GM12801 (cell line): ENCODE data around the gene IFNB1.

Experiments
- CTCF ChIP-seq: IDR thresholded peaks from one replicate; pipeline ENCODE4 v1.5.1; 2011; ENCODE audit warnings: control low read depth; ENCODE audit not compliant: insufficient read length; ENCODE audit errors: extremely low read depth

IFNB1 gene

DNA sequence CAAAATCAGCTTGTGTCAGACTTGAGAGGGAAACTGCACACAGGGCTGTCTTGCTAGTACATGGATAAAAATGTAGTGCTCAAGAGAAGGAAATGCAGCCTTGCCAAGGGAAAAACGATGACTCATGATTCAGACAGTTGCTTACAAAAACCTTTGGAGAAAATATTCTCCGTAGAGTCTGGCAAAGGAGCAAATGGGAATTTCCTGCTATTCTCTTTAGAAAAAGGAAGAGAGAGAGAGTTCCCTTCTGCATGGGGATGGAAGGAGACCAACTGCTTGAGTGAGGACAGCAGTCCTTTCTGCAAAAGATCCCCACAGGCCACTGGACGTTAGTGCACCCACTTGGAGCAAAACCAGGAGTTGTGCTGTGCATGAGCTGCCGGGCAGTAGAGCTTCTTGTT, 7.6 kb downstream of the IFNB1 start:
- no peak for TF ChIP-seq CTCF

DNA sequence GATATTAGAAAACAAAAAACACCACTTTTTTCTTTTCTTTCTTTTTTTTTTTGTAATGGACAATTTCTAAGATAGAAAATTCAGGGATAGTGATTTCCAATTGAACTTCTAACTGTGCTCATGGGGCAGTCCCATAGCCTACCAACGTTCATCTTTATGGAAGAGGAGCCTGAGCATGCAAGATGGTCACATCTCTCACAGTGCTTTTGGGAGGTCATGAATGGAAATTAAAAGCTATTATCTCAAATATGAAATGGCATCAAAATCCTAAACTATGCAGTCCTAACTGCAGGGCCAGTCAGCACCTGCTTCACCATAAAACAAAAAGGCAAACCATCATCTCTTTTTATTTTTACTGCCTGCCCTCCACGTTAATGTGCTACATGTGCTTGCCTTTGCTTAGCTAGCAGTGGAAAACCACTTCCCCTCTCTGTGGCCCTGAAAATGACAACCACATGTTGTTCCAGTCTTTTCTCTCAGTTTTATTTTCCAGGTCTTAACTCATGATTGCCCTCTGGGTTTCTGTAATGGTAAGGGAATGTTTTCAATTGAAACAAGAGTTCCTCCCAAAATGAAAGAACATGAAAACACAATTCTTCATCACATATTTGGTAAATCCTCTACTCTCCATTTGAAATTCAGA, 16.7 kb downstream of the IFNB1 start:
- TF ChIP-seq CTCF: no peak

DNA sequence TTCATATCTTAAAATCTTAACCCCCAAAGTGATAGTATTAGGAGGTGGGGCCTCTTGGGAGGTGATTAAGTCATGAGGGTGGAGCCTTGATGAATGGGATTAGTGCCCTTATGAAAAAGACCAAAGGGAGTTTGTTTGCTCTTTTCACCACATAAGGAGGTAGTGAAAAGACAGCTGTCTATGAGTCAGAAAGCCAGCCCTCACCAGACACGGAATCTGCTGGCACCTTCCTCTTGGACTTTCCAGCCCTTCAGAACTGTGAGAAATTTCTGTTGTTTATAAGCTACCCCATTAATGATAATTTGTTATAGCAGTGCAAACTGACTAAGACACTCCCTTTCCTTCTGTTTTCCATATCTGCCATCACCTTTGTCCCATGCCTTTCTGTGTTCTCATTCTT, 20.8 kb downstream of the IFNB1 start:
- TF ChIP-seq CTCF: no peak

DNA sequence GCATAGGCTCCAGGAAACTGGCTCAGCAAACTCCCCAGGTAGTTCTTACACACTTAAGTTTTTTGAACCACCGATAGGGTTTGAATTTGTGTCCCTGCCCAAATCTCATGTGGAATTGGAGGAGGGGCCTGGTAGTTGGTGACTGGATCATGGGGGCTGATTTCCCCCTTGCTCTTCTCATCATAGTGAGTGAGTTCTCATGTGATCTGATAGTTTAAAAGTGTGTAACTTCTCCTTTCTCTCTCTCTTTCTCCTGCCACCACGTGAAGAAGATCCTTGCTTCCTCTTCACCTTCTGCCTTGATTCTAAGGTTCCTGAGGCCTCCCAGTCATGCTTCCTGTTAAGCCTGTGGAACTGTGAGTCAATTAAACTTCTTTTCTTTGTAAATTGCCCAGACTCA, 23.9 kb downstream of the IFNB1 start:
- TF ChIP-seq CTCF: no peak

DNA sequence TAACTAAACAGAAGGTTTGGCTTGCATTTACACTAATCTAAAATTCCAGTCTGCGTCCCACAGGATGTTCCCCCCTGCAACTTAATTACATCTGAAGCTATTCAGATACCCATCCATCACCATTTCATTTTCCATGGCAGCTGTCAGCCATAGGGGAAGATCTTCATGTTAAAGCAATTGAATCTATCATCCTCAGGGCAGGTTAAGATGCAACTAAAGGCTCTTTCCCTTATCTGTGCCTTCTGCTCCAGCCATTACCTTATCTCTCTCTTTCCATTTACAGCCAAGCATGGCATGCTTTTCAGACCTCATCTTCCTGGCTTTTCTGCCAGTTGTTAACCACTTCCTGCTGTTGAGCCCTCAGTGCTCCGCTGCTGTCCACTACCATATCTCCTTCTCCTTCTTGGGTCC, 30.5 kb downstream of the IFNB1 start:
- TF ChIP-seq CTCF: no peak

GRCh38 chr9:21043841-21044240, 33.9 kb downstream of the IFNB1 start:
- TF ChIP-seq CTCF: no peak

GRCh38 chr9:21042466-21042865, 35.3 kb downstream of the IFNB1 start:
- no peak for TF ChIP-seq CTCF
